Thyroid gland (tissue), 4 donors: ENCODE measurements around the gene ARHGAP12. TPM values are rescaled to one million over a fixed set of nuclear protein-coding genes. Genes with fewer than 3 reads are reported as not detected.
A peak's percentile ranks its signal among the peaks of the same experiment; 100 is the strongest.

ENCODE experiments used
- DNase-seq, 2 donors: peaks; one replicate each; pipeline ENCODE4 v3.0.0-alpha.2; 2019
- H3K27ac ChIP-seq, 3 donors: fragments of 200-600 bp; sonication (generic); 1 replicate in 2 of 3; 2 replicates in 1 of 3; pipeline ENCODE4 v1.5.1; 2016 to 2019; ENCODE audit warnings: mild to moderate bottlenecking in 1 of 3, moderate library complexity in 1 of 3
- H3K27me3 ChIP-seq: fragments of 200-600 bp; sonication (generic); one replicate; pipeline ENCODE4 v1.5.1; 2019
- H3K36me3 ChIP-seq, 2 donors: fragments of 200-600 bp; sonication (generic); one replicate each; pipeline ENCODE4 v1.5.1; 2016 to 2019
- H3K4me1 ChIP-seq, 2 donors: fragments of 200-600 bp; sonication (generic); one replicate each; pipeline ENCODE4 v1.5.1; 2017 to 2019
- H3K4me3 ChIP-seq, 3 donors: fragments of 200-600 bp; sonication (generic); replicated peaks in 1 of 3; 1 replicate in 2 of 3; 2 replicates in 1 of 3; pipeline ENCODE4 v1.5.1; 2016; ENCODE audit warnings: mild to moderate bottlenecking in 1 of 3
- H3K9me3 ChIP-seq: fragments of 200-600 bp; sonication (generic); one replicate; pipeline ENCODE4 v1.5.1; 2017
- CTCF ChIP-seq, 6 experiments: fragments of 200-600 bp in 3 of 6; fragments of 450-650 bp in 3 of 6; sonication (generic) in 3 of 6; IDR thresholded peaks; one replicate each; pipeline ENCODE4 v1.5.1; 2016 to 2019; ENCODE audit warnings: antibody characterized with exemption in 6 of 6, mild to moderate bottlenecking in 2 of 6, inconsistent platforms in 1 of 6, moderate library complexity in 1 of 6
- POLR2A ChIP-seq, 2 donors: fragments of 450-650 bp; IDR thresholded peaks; one replicate each; pipeline ENCODE4 v1.6.1; 2017; ENCODE audit warnings: antibody characterized with exemption in 2 of 2, mild to moderate bottlenecking in 2 of 2, moderate library complexity in 1 of 2
- WGBS, 2 donors: methylation state at CpG; one replicate each; pipeline ENCODE4 v1.1.5; 2017; 5-methylcytosine and 5-hydroxymethylcytosine counted together
- intact Hi-C: fragments of 100-400 bp; cut with DNase I; formaldehyde crosslinking; loops from one replicate; pipeline ENCODE4 v1.15.1; 2023
- total RNA-seq, 4 donors: library from RNA; depleted of rRNA; stranded (reverse); fragments of >200 nt; gene quantifications; one replicate each; pipeline ENCODE4 v1.2.3, GENCODE V29; 2016

ARHGAP12 gene
- 10 to 100 TPM; 49.9 to 67.6 (median 60.8) TPM for total RNA-seq

GRCh38 chr10:31928549-31929260 is at the start of gene ARHGAP12:
ARHGAP12 (minus strand) TSS chr10:31928831; CDS start chr10:31908855, 19,976 bp downstream.
- peaks cover 18% of the 10 kb centered on the region in 2 donors for H3K4me1 ChIP-seq
- WGBS, 2 donors: 0 to 1% methylated on average over 21 to 43 of the region's 92 CpGs
- TF ChIP-seq POLR2A (IDR thresholded peaks at IDR 0.05): peak; percentile 88 to 97
- peak in 1 of 6 experiments; percentile 30 for TF ChIP-seq CTCF (IDR thresholded peaks at IDR 0.05)
- H3K27ac ChIP-seq: peak within 1 kb of the TSS; percentile 89 to 98 (median 97)
- intact Hi-C loops: loop anchor here (5.0 kb wide), 1 partner anchor 66 kb away; no protein-coding TSS in a partner anchor
- peak within 1 kb of the TSS; percentile 63 to 92 (median 90) for H3K4me3 ChIP-seq
- no peaks in the 10 kb centered on the region for H3K36me3 ChIP-seq
- DNase-seq: peak; percentile 90 to 91
- H3K9me3 ChIP-seq: no peaks in the 10 kb centered on the region
- H3K27me3 ChIP-seq: no peaks in the 10 kb centered on the region

GRCh38 chr10:31978156-31978483 is 49.5 kb upstream of the ARHGAP12 start:
- Histone ChIP-seq H3K27me3 (no peaks in the 10 kb centered on the region), H3K36me3 (no peaks in the 10 kb centered on the region), H3K27ac (no peak overlapping the region), H3K4me3 (no peak overlapping the region), H3K4me1 (peaks cover 0 to 4% of the 10 kb centered on the region in 2 donors), H3K9me3 (no peaks in the 10 kb centered on the region)
- 47 to 69% methylated on average over 2 of the region's 2 CpGs for WGBS, 2 donors
- no peak for DNase-seq
- intact Hi-C loops: no loop called here
- TF ChIP-seq POLR2A (IDR thresholded peaks at IDR 0.05) (no peak), CTCF (IDR thresholded peaks at IDR 0.05) (no peak)

GRCh38 chr10:31977440-31978155 is 49.0 kb upstream of the ARHGAP12 start:
- 78% methylated on average over 5 of the region's 5 CpGs for WGBS, 2 donors
- no peak for DNase-seq

GRCh38 chr10:31975157-31975765 is 46.6 kb upstream of the ARHGAP12 start:
- DNase-seq: peak; percentile 75 to 80
- TF ChIP-seq CTCF (IDR thresholded peaks at IDR 0.05) (no peak), POLR2A (IDR thresholded peaks at IDR 0.05) (no peak)
- intact Hi-C loops: no loop called here
- Histone ChIP-seq H3K9me3 (no peaks in the 10 kb centered on the region), H3K4me3 (no peak overlapping the region), H3K36me3 (no peaks in the 10 kb centered on the region), H3K4me1 (peaks cover 0 to 4% of the 10 kb centered on the region in 2 donors), H3K27ac (peak overlapping the region in 1 of 3 donors; percentile 36), H3K27me3 (no peaks in the 10 kb centered on the region)
- 43 to 52% methylated on average over 6 of the region's 6 CpGs for WGBS, 2 donors

More at GRCh38 chr10:31977440-31978155, 49.0 kb upstream of the ARHGAP12 start:
- H3K36me3 ChIP-seq: no peaks in the 10 kb centered on the region
- no peak overlapping the region for H3K4me3 ChIP-seq
- H3K27me3 ChIP-seq: no peaks in the 10 kb centered on the region
- H3K27ac ChIP-seq: no peak overlapping the region
- intact Hi-C loops: no loop called here
- no peak for TF ChIP-seq CTCF (IDR thresholded peaks at IDR 0.05)
- no peak for TF ChIP-seq POLR2A (IDR thresholded peaks at IDR 0.05)
- peaks cover 0 to 4% of the 10 kb centered on the region in 2 donors for H3K4me1 ChIP-seq
- no peaks in the 10 kb centered on the region for H3K9me3 ChIP-seq
